ENCODE results near the gene LMNTD2.
A peak's percentile ranks its signal among the peaks of the same experiment; 100 is the strongest.

The LMNTD2 gene

DNA sequence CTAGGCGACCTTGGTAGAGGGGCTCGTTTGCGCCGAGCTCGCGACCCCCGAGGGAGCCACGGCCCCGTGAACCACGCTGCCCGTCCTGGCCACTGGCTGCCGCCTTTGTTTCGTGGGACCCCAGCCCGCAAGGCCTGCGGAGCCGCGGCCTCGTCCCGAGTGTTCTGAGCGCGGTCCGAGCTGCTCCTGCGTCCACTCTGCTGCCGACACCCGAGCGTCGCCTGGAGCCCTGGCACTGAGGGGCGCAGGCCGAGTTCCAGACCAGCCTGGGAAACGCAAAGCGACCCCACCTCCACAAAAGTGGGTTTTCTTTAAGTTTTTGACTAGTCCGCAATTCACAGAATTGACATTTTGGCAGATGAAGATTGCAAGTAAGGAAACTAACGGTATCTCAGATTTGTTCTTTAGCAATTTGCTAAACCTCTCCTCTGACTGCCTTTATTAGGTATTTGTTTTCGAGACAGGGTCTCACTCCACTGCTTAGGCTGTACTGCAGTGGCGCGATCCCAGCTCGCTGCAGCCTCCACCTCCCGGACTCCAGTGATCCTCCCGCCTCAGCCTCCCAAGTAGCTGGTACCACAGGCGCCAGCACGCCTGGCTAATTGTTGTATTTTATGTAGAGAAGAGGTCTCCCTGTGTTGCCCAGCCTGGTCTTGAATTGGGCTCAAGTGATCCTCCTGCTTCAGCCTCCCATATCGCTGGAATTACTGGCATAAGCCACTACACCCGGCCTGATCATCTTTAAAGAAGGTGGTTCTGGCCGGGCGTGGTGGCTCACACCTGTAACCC lies 52.6 kb downstream of the LMNTD2 start:
- H3K27ac Mint-ChIP-seq = peak overlapping the region; percentile 68
- H3K27me3 Mint-ChIP-seq = no peaks in the 10 kb centered on the region
- peak overlapping the region; percentile 96 for H3K4me3 Mint-ChIP-seq
- H3K9me3 Mint-ChIP-seq (ENCODE audit: low read depth) = no peaks in the 10 kb centered on the region
- peaks cover 25% of the 10 kb centered on the region for H3K4me1 Mint-ChIP-seq (ENCODE audit: low read depth)
- H3K36me3 Mint-ChIP-seq = no peaks in the 10 kb centered on the region

DNA sequence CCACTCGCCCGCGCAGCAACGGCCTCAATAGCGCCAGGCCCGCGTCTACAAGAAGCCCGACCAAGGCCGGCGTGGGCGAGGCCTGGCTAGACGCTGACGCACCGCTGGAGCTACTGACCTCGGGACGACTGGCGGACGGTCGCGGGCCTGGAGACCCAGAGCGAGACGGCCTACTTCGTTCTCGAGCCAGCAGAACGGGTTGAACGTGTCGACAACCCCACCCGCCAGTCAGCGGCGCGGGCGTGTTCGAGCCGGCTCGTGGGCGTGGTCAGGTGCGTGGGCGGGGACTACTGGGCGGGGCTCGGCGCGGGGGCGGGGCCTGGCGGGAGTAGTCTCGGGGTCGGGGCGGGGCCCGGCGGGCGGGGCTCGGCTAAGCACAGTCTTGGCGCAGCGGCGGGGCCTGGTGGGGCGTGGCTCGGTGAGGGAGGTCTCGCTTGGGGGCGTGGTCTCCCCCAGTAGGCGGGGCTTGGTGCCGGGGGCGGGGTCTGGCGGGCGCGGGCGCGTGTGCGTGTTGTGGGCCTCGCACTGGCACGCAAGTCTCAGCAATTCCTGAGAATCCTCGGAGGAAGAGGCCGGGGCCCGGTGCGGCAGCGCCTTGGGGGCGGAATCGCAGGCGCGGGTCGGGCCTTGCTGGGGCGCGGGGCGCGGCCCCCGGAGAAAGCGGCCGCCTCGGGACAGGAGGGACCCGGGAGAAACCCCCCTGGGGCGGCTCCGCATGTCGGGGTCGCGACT lies 53.4 kb downstream of the LMNTD2 start, which contains the start of gene RNH1:
TSS of gene RNH1 (minus strand) at position 248 of the 732 bp plus-strand sequence. CDS start 5,080 bp downstream, outside the sequence.
- Mint-ChIP-seq H3K27ac (peak within 1 kb of the TSS; percentile 99), H3K4me1 (ENCODE audit: low read depth) (peaks cover 26% of the 10 kb centered on the region), H3K27me3 (no peaks in the 10 kb centered on the region), H3K4me3 (peak within 1 kb of the TSS; percentile 96), H3K36me3 (no peaks in the 10 kb centered on the region), H3K9me3 (ENCODE audit: low read depth) (no peaks in the 10 kb centered on the region)

DNA sequence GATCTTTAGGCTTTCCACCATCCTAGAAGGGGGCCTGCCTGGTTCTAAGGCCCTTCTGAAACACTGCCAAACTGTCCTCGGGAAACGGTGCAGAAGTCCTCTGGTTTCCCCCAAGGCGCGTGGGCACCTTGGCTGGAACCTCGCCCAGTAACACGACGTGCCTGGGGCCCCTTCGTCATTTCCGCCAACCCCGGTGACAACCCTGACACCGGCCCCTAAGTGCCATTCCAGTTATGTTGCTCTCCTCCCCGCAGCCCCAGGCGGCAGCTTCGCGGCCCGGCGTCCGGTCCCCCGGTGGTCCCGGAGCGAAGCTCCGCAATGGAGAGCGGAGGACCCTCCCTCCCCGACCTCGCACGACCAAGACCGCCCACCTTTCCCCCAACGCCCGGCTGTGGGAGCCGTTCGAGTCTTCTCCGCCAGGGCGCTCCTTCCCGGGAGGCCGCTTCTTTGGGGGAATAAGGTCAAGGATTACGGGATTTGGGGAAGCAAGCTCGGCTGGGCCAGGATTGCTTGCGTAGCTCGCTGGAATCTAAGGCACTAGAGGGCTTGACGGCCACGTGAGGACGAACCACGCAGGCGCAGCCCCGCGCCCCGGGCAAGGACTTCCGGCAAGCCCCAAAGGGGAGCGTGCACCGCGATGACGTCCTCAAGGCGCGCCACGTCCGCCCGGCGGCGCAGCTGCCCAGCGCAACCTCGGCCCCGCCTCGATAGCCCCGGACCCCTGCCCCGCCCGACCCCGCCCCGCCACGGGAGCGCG lies 54.1 kb downstream of the LMNTD2 start:
- Mint-ChIP-seq H3K4me1 (ENCODE audit: low read depth) (peaks cover 26% of the 10 kb centered on the region), H3K36me3 (no peaks in the 10 kb centered on the region), H3K27me3 (no peaks in the 10 kb centered on the region), H3K4me3 (peak overlapping the region; percentile 96), H3K27ac (peak overlapping the region; percentile 99), H3K9me3 (ENCODE audit: low read depth) (no peaks in the 10 kb centered on the region)

DNA sequence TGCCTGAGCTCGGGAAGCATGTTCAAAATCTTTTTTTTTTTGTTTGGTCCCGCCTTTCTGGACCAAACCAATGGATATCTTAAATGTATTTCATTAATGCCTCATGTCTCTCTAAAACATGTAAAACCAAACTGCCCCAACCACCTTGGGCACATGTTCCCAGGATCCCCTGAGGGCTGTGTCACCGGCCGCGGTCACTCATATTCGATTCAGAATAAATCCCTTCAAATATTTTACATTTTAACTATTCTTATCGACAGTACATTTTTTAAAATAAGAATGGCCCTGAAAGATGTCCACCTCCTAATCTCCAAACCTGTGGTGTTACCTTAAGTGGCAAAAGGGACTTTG lies 55.6 kb downstream of the LMNTD2 start:
- Mint-ChIP-seq H3K27ac (peak overlapping the region; percentile 61), H3K36me3 (no peaks in the 10 kb centered on the region), H3K9me3 (ENCODE audit: low read depth) (no peaks in the 10 kb centered on the region), H3K4me3 (peak overlapping the region; percentile 96), H3K27me3 (no peaks in the 10 kb centered on the region), H3K4me1 (ENCODE audit: low read depth) (peaks cover 26% of the 10 kb centered on the region)
